Suprapubic skin (tissue), 3 donors: ENCODE data around the gene RPL10A.

Experiments used
- CTCF ChIP-seq, 2 donors: fragments of 200-600 bp in 1 of 2; fragments of 450-650 bp in 1 of 2; sonication (generic) in 1 of 2; IDR thresholded peaks; one replicate each; pipeline ENCODE4 v1.5.1; 2016 to 2019; ENCODE audit warnings: antibody characterized with exemption in 2 of 2, mild to moderate bottlenecking in 1 of 2, moderate library complexity in 1 of 2
- POLR2AphosphoS5 ChIP-seq, 3 donors: sonication (generic); formaldehyde crosslinking; IDR thresholded peaks; one replicate each; pipeline ENCODE4 v1.6.1; 2017; ENCODE audit warnings: antibody characterized with exemption in 3 of 3

GRCh38 chr6:35508027-35508426 is 39.8 kb downstream of the RPL10A start:
- TF ChIP-seq CTCF (IDR thresholded peaks at IDR 0.05) = no peak
- no peak for TF ChIP-seq POLR2AphosphoS5 (IDR thresholded peaks at IDR 0.05)
